Prostate gland (tissue), 2 donors: Measurements from ENCODE around the gene TMEM272. TPM values are rescaled to one million over a fixed set of nuclear protein-coding genes. Genes with fewer than 3 reads are reported as not detected.

ENCODE experiments used
- DNase-seq: peaks from one replicate; pipeline ENCODE4 v3.0.0-alpha.2; 2019; ENCODE audit warnings: low spot score
- H3K27ac ChIP-seq, 2 donors: fragments of 200-600 bp; sonication (generic); 2 replicates each; pipeline ENCODE4 v1.5.1; 2017 to 2019
- H3K27me3 ChIP-seq: fragments of 200-600 bp; sonication (generic); replicated peaks from 2 replicates; pipeline ENCODE4 v1.5.1; 2019; ENCODE audit not compliant: insufficient read depth
- H3K36me3 ChIP-seq, 2 donors: fragments of 200-600 bp; sonication (generic); 1 replicate in 1 of 2; 2 replicates in 1 of 2; pipeline versions ENCODE4 v1.5.1 to v1.8.1; 2017 to 2019
- H3K4me1 ChIP-seq: fragments of 200-600 bp; sonication (generic); replicated peaks from 2 replicates; pipeline ENCODE4 v1.5.1; 2019
- H3K4me3 ChIP-seq, 2 donors: fragments of 200-600 bp; sonication (generic); 2 replicates each; pipeline ENCODE4 v1.5.1; 2017 to 2019
- H3K9me3 ChIP-seq: fragments of 200-600 bp; sonication (generic); 2 replicates; pipeline ENCODE4 v1.5.1; 2017
- CTCF ChIP-seq, 4 experiments: fragments of 200-600 bp in 2 of 4; fragments of 450-650 bp in 2 of 4; sonication (generic) in 2 of 4; IDR thresholded peaks; 1 replicate in 3 of 4; 2 replicates in 1 of 4; pipeline ENCODE4 v1.5.1; 2016 to 2019; ENCODE audit warnings: antibody characterized with exemption in 4 of 4, mild to moderate bottlenecking in 2 of 4, moderate library complexity in 2 of 4
- POLR2A ChIP-seq: fragments of 450-650 bp; IDR thresholded peaks from one replicate; pipeline ENCODE4 v1.6.1; 2016; ENCODE audit warnings: antibody characterized with exemption, mild to moderate bottlenecking
- POLR2AphosphoS5 ChIP-seq: sonication (generic); formaldehyde crosslinking; IDR thresholded peaks from one replicate; pipeline ENCODE4 v1.6.1; 2017; ENCODE audit warnings: antibody characterized with exemption
- WGBS: methylation state at CpG from one replicate; pipeline ENCODE4 v1.1.5; 2018; 5-methylcytosine and 5-hydroxymethylcytosine counted together
- intact Hi-C: fragments of 100-400 bp; cut with DNase I; formaldehyde crosslinking; loops from one replicate; pipeline ENCODE4 v1.14.2; 2022
- total RNA-seq, 2 donors: library from RNA; depleted of rRNA; stranded (reverse); fragments of >200 nt; gene quantifications; one replicate each; pipeline ENCODE4 v1.1.0, GENCODE V29; 2016

The TMEM272 gene
- total RNA-seq, 2 donors from 2014 or later, result 0.28 TPM; not detected in 1

- WGBS, result 24% methylated on average over 11 of the region's 11 CpGs
- no peak overlapping the region for H3K4me3 ChIP-seq
Measured at GRCh38 chr13:51778392-51778791, 66.6 kb downstream of the TMEM272 start.

GRCh38 chr13:51777921-51778320, 67.1 kb downstream of the TMEM272 start:
- H3K27ac ChIP-seq, result peak overlapping the region in 1 of 2 donors; percentile 15
- H3K9me3 ChIP-seq, result no peaks in the 10 kb centered on the region
- no peaks in the 10 kb centered on the region for H3K36me3 ChIP-seq
- WGBS, result 51% methylated on average over 9 of the region's 9 CpGs
- H3K4me1 ChIP-seq, result no peaks in the 10 kb centered on the region
- TF ChIP-seq CTCF (IDR thresholded peaks at IDR 0.05), result no peak
- TF ChIP-seq POLR2AphosphoS5, result no peak
- TF ChIP-seq POLR2A, result no peak
- no peak for DNase-seq
- H3K4me3 ChIP-seq, result no peak overlapping the region
- intact Hi-C loops, result no loop called here
- no peaks in the 10 kb centered on the region for H3K27me3 ChIP-seq

More at GRCh38 chr13:51778392-51778791, 66.6 kb downstream of the TMEM272 start:
- Histone ChIP-seq H3K9me3 (no peaks in the 10 kb centered on the region), H3K4me1 (no peaks in the 10 kb centered on the region), H3K36me3 (no peaks in the 10 kb centered on the region), H3K27ac (peak overlapping the region in 1 of 2 donors; percentile 15), H3K27me3 (no peaks in the 10 kb centered on the region)
- TF ChIP-seq POLR2AphosphoS5, result peak; percentile 14
- TF ChIP-seq POLR2A, result no peak
- intact Hi-C loops, result no loop called here
- no peak for DNase-seq

GRCh38 chr13:51776179-51776578, 68.8 kb downstream of the TMEM272 start:
- no peaks in the 10 kb centered on the region for H3K27me3 ChIP-seq
- no peaks in the 10 kb centered on the region for H3K9me3 ChIP-seq
- no peak overlapping the region for H3K4me3 ChIP-seq
- 87% methylated on average over 7 of the region's 7 CpGs for WGBS
- intact Hi-C loops, result no loop called here
- H3K36me3 ChIP-seq, result no peaks in the 10 kb centered on the region
- TF ChIP-seq CTCF (IDR thresholded peaks at IDR 0.05) (no peak), POLR2A (no peak), POLR2AphosphoS5 (no peak)
- H3K27ac ChIP-seq, result no peak overlapping the region
- DNase-seq, result no peak
- no peaks in the 10 kb centered on the region for H3K4me1 ChIP-seq

- no peak overlapping the region for H3K27ac ChIP-seq
- H3K4me3 ChIP-seq, result no peak overlapping the region
- no peaks in the 10 kb centered on the region for H3K4me1 ChIP-seq
- intact Hi-C loops, result no loop called here
- TF ChIP-seq POLR2A, result no peak
- no peak for TF ChIP-seq POLR2AphosphoS5
- no peak for TF ChIP-seq CTCF (IDR thresholded peaks at IDR 0.05)
- H3K36me3 ChIP-seq, result no peaks in the 10 kb centered on the region
- no peaks in the 10 kb centered on the region for H3K27me3 ChIP-seq
- H3K9me3 ChIP-seq, result no peaks in the 10 kb centered on the region
- no peak for DNase-seq
- 92% methylated on average over 11 of the region's 11 CpGs for WGBS
Measured at GRCh38 chr13:51773515-51773914, 71.5 kb downstream of the TMEM272 start.

- WGBS, result 86% methylated on average over 6 of the region's 6 CpGs
- Histone ChIP-seq H3K4me1 (no peaks in the 10 kb centered on the region), H3K27me3 (no peaks in the 10 kb centered on the region), H3K4me3 (no peak overlapping the region), H3K9me3 (no peaks in the 10 kb centered on the region), H3K27ac (no peak overlapping the region), H3K36me3 (no peaks in the 10 kb centered on the region)
- intact Hi-C loops, result no loop called here
- TF ChIP-seq CTCF (IDR thresholded peaks at IDR 0.05), result no peak
- TF ChIP-seq POLR2AphosphoS5, result no peak
- TF ChIP-seq POLR2A, result no peak
- DNase-seq, result no peak
Measured at GRCh38 chr13:51772781-51773180, 72.2 kb downstream of the TMEM272 start.
